ENCODE data around the gene WASHC4.

The WASHC4 gene

GRCh38 chr12:105077435-105077834 lies 30.1 kb upstream of the WASHC4 start:
- Histone ChIP-seq H3K4me2 (ENCODE audit: low read depth, low read length) (no peak overlapping the region), H3K36me3 (replicated peaks; ENCODE audit: insufficient read depth, low read length) (no peaks in the 10 kb centered on the region), H3K4me1 (ENCODE audit: low read length) (peaks cover 15% of the 10 kb centered on the region), H3K9me3 (replicated peaks; ENCODE audit: insufficient read depth, low read length) (no peaks in the 10 kb centered on the region), H3K9me2 (replicated peaks; ENCODE audit: insufficient read depth, low read length) (no peaks in the 10 kb centered on the region), H3F3A (ENCODE audit: insufficient read depth, low read length) (peaks cover 6% of the 10 kb centered on the region), H3K4me3 (ENCODE audit: low read length) (no peak overlapping the region), H3K27me3 (replicated peaks; ENCODE audit: insufficient read depth, low read length) (no peaks in the 10 kb centered on the region), H3K79me2 (ENCODE audit: low read length) (peaks cover 12% of the 10 kb centered on the region; the same call in 1 of the 2 replicates), H3K27ac (ENCODE audit: low read length) (no peak overlapping the region), H4K20me1 (ENCODE audit: insufficient read depth, low read length) (no peaks in the 10 kb centered on the region), H3K9ac (ENCODE audit: low read length) (no peak overlapping the region), H2AFZ (ENCODE audit: low read length) (no peak overlapping the region)
- TF ChIP-seq, protein P1, sequence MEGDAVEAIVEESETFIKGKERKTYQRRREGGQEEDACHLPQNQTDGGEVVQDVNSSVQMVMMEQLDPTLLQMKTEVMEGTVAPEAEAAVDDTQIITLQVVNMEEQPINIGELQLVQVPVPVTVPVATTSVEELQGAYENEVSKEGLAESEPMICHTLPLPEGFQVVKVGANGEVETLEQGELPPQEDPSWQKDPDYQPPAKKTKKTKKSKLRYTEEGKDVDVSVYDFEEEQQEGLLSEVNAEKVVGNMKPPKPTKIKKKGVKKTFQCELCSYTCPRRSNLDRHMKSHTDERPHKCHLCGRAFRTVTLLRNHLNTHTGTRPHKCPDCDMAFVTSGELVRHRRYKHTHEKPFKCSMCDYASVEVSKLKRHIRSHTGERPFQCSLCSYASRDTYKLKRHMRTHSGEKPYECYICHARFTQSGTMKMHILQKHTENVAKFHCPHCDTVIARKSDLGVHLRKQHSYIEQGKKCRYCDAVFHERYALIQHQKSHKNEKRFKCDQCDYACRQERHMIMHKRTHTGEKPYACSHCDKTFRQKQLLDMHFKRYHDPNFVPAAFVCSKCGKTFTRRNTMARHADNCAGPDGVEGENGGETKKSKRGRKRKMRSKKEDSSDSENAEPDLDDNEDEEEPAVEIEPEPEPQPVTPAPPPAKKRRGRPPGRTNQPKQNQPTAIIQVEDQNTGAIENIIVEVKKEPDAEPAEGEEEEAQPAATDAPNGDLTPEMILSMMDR (IDR thresholded peaks at IDR 0.05; ENCODE audit: low read length): no peak
- no peak for TF ChIP-seq EZH2 (optimal IDR thresholded peaks at IDR 0.05; ENCODE audit: low read depth, low read length)
- no peak for TF ChIP-seq EZH2phosphoT487 (IDR thresholded peaks at IDR 0.05; ENCODE audit: low read length)
- DNase-seq: no peak

DNA sequence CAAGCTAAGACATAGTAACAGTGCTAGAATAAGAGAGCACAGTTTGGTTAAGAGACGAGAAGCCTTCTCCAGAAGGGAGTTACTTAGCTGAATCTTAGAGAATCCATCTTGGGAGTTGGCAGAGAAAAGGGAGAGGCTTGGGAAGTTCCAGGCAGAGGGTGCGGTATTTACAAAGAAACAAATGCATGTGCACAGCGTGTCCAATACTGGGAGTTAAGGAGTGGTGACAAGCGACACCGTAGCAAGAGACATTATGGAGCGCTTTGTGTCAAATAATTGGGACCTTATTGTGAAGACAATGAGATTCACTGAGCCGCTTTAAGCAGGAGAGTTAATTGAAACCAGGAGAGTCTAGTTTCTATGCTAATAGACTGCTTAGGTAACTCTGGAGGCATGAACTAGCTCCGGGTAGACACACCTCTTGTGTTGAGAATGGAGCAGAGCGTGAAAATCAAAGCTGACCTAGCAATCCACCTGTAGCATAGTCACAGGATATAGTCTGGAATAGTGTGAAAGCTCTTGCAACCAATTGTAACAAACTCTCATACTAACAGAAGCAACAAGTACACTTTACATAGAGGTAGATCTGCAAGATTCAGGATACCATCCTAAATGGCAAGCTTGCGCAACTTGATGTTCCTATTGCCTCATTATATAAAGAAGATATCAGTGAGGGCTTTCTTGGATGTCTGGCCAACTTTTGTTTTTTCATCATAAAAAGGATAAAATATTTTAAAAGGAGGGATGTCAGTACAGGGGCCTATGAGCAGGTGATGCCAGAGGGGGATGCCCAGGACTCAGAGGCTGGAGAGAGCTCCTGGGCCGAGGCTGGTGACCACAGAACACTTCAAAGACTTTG lies 28.6 kb upstream of the WASHC4 start:
- H3K9me3 ChIP-seq (replicated peaks; ENCODE audit: insufficient read depth, low read length): no peaks in the 10 kb centered on the region
- peaks cover 10% of the 10 kb centered on the region for H3K4me1 ChIP-seq (ENCODE audit: low read length)
- no peaks in the 10 kb centered on the region for H3K36me3 ChIP-seq (replicated peaks; ENCODE audit: insufficient read depth, low read length)
- no peaks in the 10 kb centered on the region for H3K9me2 ChIP-seq (replicated peaks; ENCODE audit: insufficient read depth, low read length)
- H3K27me3 ChIP-seq (replicated peaks; ENCODE audit: insufficient read depth, low read length): no peaks in the 10 kb centered on the region
- no peaks in the 10 kb centered on the region for H4K20me1 ChIP-seq (ENCODE audit: insufficient read depth, low read length)
- DNase-seq: no peak
- no peak overlapping the region for H3K4me3 ChIP-seq (ENCODE audit: low read length)
- no peak overlapping the region for H3K4me2 ChIP-seq (ENCODE audit: low read depth, low read length)
- no peak overlapping the region for H2AFZ ChIP-seq (ENCODE audit: low read length)
- no peak for TF ChIP-seq EZH2 (optimal IDR thresholded peaks at IDR 0.05; ENCODE audit: low read depth, low read length)
- TF ChIP-seq EZH2phosphoT487 (IDR thresholded peaks at IDR 0.05; ENCODE audit: low read length): no peak
- TF ChIP-seq, protein P1 (IDR thresholded peaks at IDR 0.05; ENCODE audit: low read length): no peak
- no peak overlapping the region for H3K9ac ChIP-seq (ENCODE audit: low read length)
- peaks cover 21% of the 10 kb centered on the region for H3K79me2 ChIP-seq (ENCODE audit: low read length)
- no peaks in the 10 kb centered on the region for H3F3A ChIP-seq (ENCODE audit: insufficient read depth, low read length)
- no peak overlapping the region for H3K27ac ChIP-seq (ENCODE audit: low read length)

- Histone ChIP-seq H3K9me2 (replicated peaks; ENCODE audit: insufficient read depth, low read length) (no peaks in the 10 kb centered on the region), H3K4me3 (ENCODE audit: low read length) (peak overlapping the region; percentile 85), H3F3A (ENCODE audit: insufficient read depth, low read length) (0 out of 2 replicates have a peak, but pooled peaks cover 3% of the 10 kb centered on the region), H2AFZ (ENCODE audit: low read length) (peak overlapping the region; percentile 72), H3K9ac (ENCODE audit: low read length) (peak overlapping the region; percentile 94; the same call in 1 of the 2 replicates), H3K4me2 (ENCODE audit: low read depth, low read length) (peak overlapping the region; percentile 97), H3K9me3 (replicated peaks; ENCODE audit: insufficient read depth, low read length) (no peaks in the 10 kb centered on the region), H3K27me3 (replicated peaks; ENCODE audit: insufficient read depth, low read length) (no peaks in the 10 kb centered on the region), H3K4me1 (ENCODE audit: low read length) (peaks cover 7% of the 10 kb centered on the region), H4K20me1 (ENCODE audit: insufficient read depth, low read length) (no peaks in the 10 kb centered on the region), H3K36me3 (replicated peaks; ENCODE audit: insufficient read depth, low read length) (no peaks in the 10 kb centered on the region), H3K79me2 (ENCODE audit: low read length) (peaks cover 21% of the 10 kb centered on the region), H3K27ac (ENCODE audit: low read length) (peak overlapping the region; percentile 29; the same call in 1 of the 2 replicates)
- TF ChIP-seq EZH2phosphoT487 (IDR thresholded peaks at IDR 0.05; ENCODE audit: low read length): no peak
- TF ChIP-seq EZH2 (optimal IDR thresholded peaks at IDR 0.05; ENCODE audit: low read depth, low read length): no peak
- TF ChIP-seq, protein P1 (IDR thresholded peaks at IDR 0.05; ENCODE audit: low read length): no peak
- DNase-seq: no peak
These were observed 24.5 kb upstream of the WASHC4 start for GRCh38 chr12:105083031-105083430.
